HepG2 (cell line): ENCODE measurements around the gene RUVBL2. TPM values are rescaled to one million over a fixed set of nuclear protein-coding genes. Genes with fewer than 3 reads are reported as not detected.

Experiments used
- ATAC-seq: fragments of 200-7000 bp; cut with Tn5 transposase; 3 replicates; pipeline ENCODE4 v1.9.1; 2020; ENCODE audit warnings: mild to moderate bottlenecking, moderate library complexity
- BruUV-seq: library from RNA; stranded (reverse); fragments of 400-500 nt; replicated peaks from 2 replicates; lab custom pipeline; 2021; lab: Mats Ljungman, UMichigan
- CTCF ChIA-PET: fragments of 300-600 bp; formaldehyde crosslinking; extraction: SDS; loops from one replicate; lab custom pipeline; 2021; ENCODE audit warnings: low total read pairs, inconsistent platforms, low intra/inter-chr PET ratio; lab: Yijun Ruan, JAX
- POLR2A ChIA-PET: fragments of 350-600 bp; sonication (Branson Sonifier 250); formaldehyde crosslinking; loops from one replicate; lab custom pipeline; 2020; ENCODE audit warnings: antibody characterized with exemption, inconsistent platforms; lab: Yijun Ruan, JAX
- DNase-seq: peaks from one replicate; pipeline ENCODE4 v3.0.0-alpha.2; 2015; ENCODE audit warnings: low spot score
- FAIRE-seq: peaks from 3 replicates; lab custom pipeline; 2011; peaks lifted over from hg19 to GRCh38; lab: Jason Lieb, UNC
- H2AFZ ChIP-seq: one replicate; pipeline ENCODE4 v1.6.1; 2011; ENCODE audit warnings: low read length, inconsistent platforms
- H3K27ac ChIP-seq: fragments of 300-600 bp; 3 replicates; pipeline ENCODE4 v1.8.0; 2011; ENCODE audit warnings: mixed run types, mild to moderate bottlenecking, mixed read lengths, low read length, inconsistent platforms; ENCODE audit not compliant: insufficient read depth; ENCODE audit errors: extremely low read length
- H3K27me3 ChIP-seq, 2 experiments: fragments of 200-600 bp in 1 of 2; 2 replicates in 1 of 2; 3 replicates in 1 of 2; pipeline versions ENCODE4 v1.6.0 to v1.8.0; 2011; ENCODE audit warnings: low read length in 2 of 2, mild to moderate bottlenecking in 2 of 2, moderate library complexity in 2 of 2, inconsistent platforms in 1 of 2; ENCODE audit not compliant: insufficient read depth in 2 of 2, control insufficient read depth in 1 of 2
- H3K36me3 ChIP-seq, 2 experiments: fragments of 200-600 bp in 1 of 2; replicated peaks in 1 of 2; 2 replicates in 1 of 2; 3 replicates in 1 of 2; pipeline versions ENCODE4 v1.5.1 to v1.8.0; 2011; ENCODE audit warnings: low read length in 2 of 2, inconsistent platforms in 1 of 2; ENCODE audit not compliant: insufficient read depth in 2 of 2, control insufficient read depth in 1 of 2
- H3K4me1 ChIP-seq: 2 replicates; pipeline ENCODE4 v1.5.1; 2012; ENCODE audit warnings: low read length, inconsistent platforms; ENCODE audit not compliant: insufficient read depth
- H3K4me2 ChIP-seq: 2 replicates; pipeline ENCODE4 v1.6.0; 2011; ENCODE audit warnings: low read depth, low read length, inconsistent platforms
- H3K4me3 ChIP-seq, 3 experiments: fragments of 200-600 bp in 1 of 3; sonication (generic), shearing (Covaris generic) in 1 of 3; replicated peaks in 1 of 3; 2 replicates each; pipeline ENCODE4 v1.5.1; 2011 to 2016; ENCODE audit warnings: low read length in 3 of 3, inconsistent platforms in 2 of 3, low read depth in 2 of 3, mild to moderate bottlenecking in 2 of 3, control low read depth in 1 of 3, mixed read lengths in 1 of 3; ENCODE audit not compliant: insufficient read depth in 1 of 3
- H3K79me2 ChIP-seq: one replicate; pipeline ENCODE4 v1.6.1; 2011; ENCODE audit warnings: low read length, inconsistent platforms; ENCODE audit not compliant: insufficient read depth
- H3K9ac ChIP-seq: 2 replicates; pipeline ENCODE4 v1.6.0; 2011; ENCODE audit warnings: mild to moderate bottlenecking, low read depth, low read length, inconsistent platforms; ENCODE audit not compliant: insufficient read depth
- H3K9me3 ChIP-seq: 2 replicates; pipeline ENCODE4 v1.5.1; 2012; ENCODE audit warnings: mild to moderate bottlenecking, low read length
- H4K20me1 ChIP-seq: 2 replicates; pipeline ENCODE4 v1.6.0; 2011; ENCODE audit warnings: inconsistent platforms, mild to moderate bottlenecking, low read length, moderate library complexity; ENCODE audit not compliant: insufficient read depth
- CAMTA2 ChIP-seq: sonication (generic); formaldehyde crosslinking; IDR thresholded peaks from 2 replicates; pipeline ENCODE4 v1.4.0; 2020; ENCODE audit warnings: mild to moderate bottlenecking, missing genetic modification reagents, borderline replicate concordance
- ELF3 ChIP-seq: IDR thresholded peaks from 2 replicates; pipeline ENCODE4 v1.6.1; 2016; ENCODE audit warnings: missing genetic modification reagents, missing compliant biosample characterization
- ERF ChIP-seq: IDR thresholded peaks from 2 replicates; pipeline ENCODE4 v1.6.1; 2018; ENCODE audit warnings: missing biosample characterization, missing genetic modification reagents
- JUND ChIP-seq: sonication (generic); formaldehyde crosslinking; IDR thresholded peaks from 2 replicates; pipeline ENCODE4 v1.8.0; 2022; ENCODE audit warnings: mild to moderate bottlenecking, missing genetic modification reagents
- KMT2B ChIP-seq: IDR thresholded peaks from 2 replicates; pipeline ENCODE4 v1.6.1; 2016; ENCODE audit warnings: missing genetic modification reagents, missing compliant biosample characterization
- MEIS2 ChIP-seq: sonication (generic); formaldehyde crosslinking; IDR thresholded peaks from 2 replicates; pipeline ENCODE4 v1.9.0; 2021; ENCODE audit warnings: mild to moderate bottlenecking, missing genetic modification reagents
- NCOA5 ChIP-seq: sonication (generic); formaldehyde crosslinking; IDR thresholded peaks from 2 replicates; pipeline ENCODE4 v1.4.0; 2020; ENCODE audit warnings: missing genetic modification reagents
- POLR2AphosphoS5 ChIP-seq: IDR thresholded peaks from 2 replicates; pipeline ENCODE4 v1.6.1; 2012; ENCODE audit warnings: low read depth, low read length
- PPARG ChIP-seq: conservative IDR thresholded peaks from 2 replicates; pipeline ENCODE4 v1.6.1; 2016; ENCODE audit warnings: missing biosample characterization, missing genetic modification reagents
- SMAD3 ChIP-seq: sonication (generic); formaldehyde crosslinking; IDR thresholded peaks from 2 replicates; pipeline ENCODE4 v1.4.0; 2020; ENCODE audit warnings: missing genetic modification reagents
- SMYD3 ChIP-seq: sonication (generic); formaldehyde crosslinking; IDR thresholded peaks from 2 replicates; pipeline ENCODE4 v1.8.1; 2023; ENCODE audit warnings: mild to moderate bottlenecking, missing genetic modification reagents
- SPEN ChIP-seq: sonication (generic); formaldehyde crosslinking; IDR thresholded peaks from 2 replicates; pipeline ENCODE4 v1.5.1; 2020; ENCODE audit warnings: low read depth, mild to moderate bottlenecking, missing genetic modification reagents
- TIGD3 ChIP-seq: sonication (generic); formaldehyde crosslinking; IDR thresholded peaks from 2 replicates; pipeline ENCODE4 v1.5.1; 2020; ENCODE audit warnings: mild to moderate bottlenecking, missing genetic modification reagents, borderline replicate concordance
- ZBTB49 ChIP-seq: sonication (generic); formaldehyde crosslinking; IDR thresholded peaks from 2 replicates; pipeline ENCODE4 v1.4.0; 2020; ENCODE audit warnings: missing genetic modification reagents, borderline replicate concordance
- ZFP82 ChIP-seq: sonication (generic); formaldehyde crosslinking; IDR thresholded peaks from 2 replicates; pipeline ENCODE4 v1.5.1; 2020; ENCODE audit warnings: mild to moderate bottlenecking, missing genetic modification reagents, borderline replicate concordance
- ZNF121 ChIP-seq: sonication (generic); formaldehyde crosslinking; IDR thresholded peaks from 2 replicates; pipeline ENCODE4 v1.5.0; 2020; ENCODE audit warnings: mild to moderate bottlenecking, missing genetic modification reagents
- ZNF224 ChIP-seq: sonication (generic); formaldehyde crosslinking; IDR thresholded peaks from 2 replicates; pipeline ENCODE4 v1.5.0; 2020; ENCODE audit warnings: mild to moderate bottlenecking, missing genetic modification reagents
- ZNF816 ChIP-seq: sonication (generic); formaldehyde crosslinking; IDR thresholded peaks from 2 replicates; pipeline ENCODE4 v1.8.0; 2022; ENCODE audit warnings: missing genetic modification reagents, mild to moderate bottlenecking, borderline replicate concordance
- WGBS: methylation state at CpG from one replicate; pipeline ENCODE4 v1.1.6; 2017; ENCODE audit warnings: low lambda C conversion rate; 5-methylcytosine and 5-hydroxymethylcytosine counted together
- in situ Hi-C: cut with HindIII; loops from 2 replicates; pipeline ENCODE4 v1.10.0; 2017; ENCODE audit warnings: low pct_unique_long_range_greater_than_20kb; ENCODE audit not compliant: extremely low pct_ligation_motif_present
- intact Hi-C: fragments of 100-400 bp; cut with micrococcal nuclease; formaldehyde crosslinking; loops from one replicate; pipeline ENCODE4 v1.10.0; 2022; ENCODE audit not compliant: unreplicated experiment
- polyA plus RNA-seq, 8 experiments: library from polyadenylated mRNA; depleted of rRNA in 3 of 8; stranded (reverse) in 7 of 8; unstranded in 1 of 8; fragments of >200 nt; fragmentation: Illumina TruSeq in 4 of 8; extraction: Trizol in 4 of 8; gene quantifications; 2 replicates each; pipeline versions ENCODE4 v1.2.1 to v1.2.3, GENCODE V29; 2011 to 2016; ENCODE audit warnings: low read depth in 4 of 8, missing spikeins in 1 of 8, mixed read lengths in 1 of 8; ENCODE audit not compliant: insufficient read depth in 1 of 8
- total RNA-seq, 5 experiments: library from RNA; depleted of rRNA; stranded (reverse); fragments of >200 nt; fragmentation: Illumina TruSeq; extraction: Trizol; gene quantifications; 2 replicates each; pipeline ENCODE4 v1.2.3, GENCODE V29; 2016; ENCODE audit warnings: low read depth in 1 of 5
- TF ChIP-seq, protein P1 (sequence below): IDR thresholded peaks from 2 replicates; pipeline ENCODE4 v1.6.1; 2016; ENCODE audit warnings: missing compliant biosample characterization, missing genetic modification reagents, borderline replicate concordance

The RUVBL2 gene
- total and polyA plus RNA-seq, 2 of the 13 experiments (the other 11 are each of a cell fraction or from before 2014, with no cell fraction given): 120 to 122 TPM

- peak overlapping the region; percentile 97 for H3K4me2 ChIP-seq
- intact Hi-C loops: loop anchor here (2.0 to 10.0 kb wide), 3 partner anchors 61 to 177 kb away; partner anchors contain the start of genes NUCB1 and PPP1R15A
- H3K9ac ChIP-seq: peak overlapping the region; percentile 98
- peak; percentile 81 for DNase-seq
- peaks cover 67% of the 10 kb centered on the region for H3K4me1 ChIP-seq
- H2AFZ ChIP-seq: no peak overlapping the region
- H3K36me3 ChIP-seq: peaks cover 3 to 13% of the 10 kb centered on the region in 2 experiments
- no TSS peak for BruUV-seq
- FAIRE-seq: peak; percentile 76
- peak overlapping the region; percentile 63 to 80 (median 80) for H3K4me3 ChIP-seq
- H3K9me3 ChIP-seq: no peaks in the 10 kb centered on the region
- in situ Hi-C loops: loop anchor here (5.0 kb wide), 1 partner anchor 90 kb away; the partner anchor contains the start of gene PPP1R15A
- ChIA-PET CTCF (no interaction called here), POLR2A (interaction anchor here (0.6 to 2.8 kb wide), 22 partner anchors 8 to 576 kb away, joined by 3 to 35 read pairs (median 5); partner anchors contain the start of genes BAX, DHDH, GYS1 and NUCB1)
- peaks cover 25% of the 10 kb centered on the region for H3K79me2 ChIP-seq
- no peaks in the 10 kb centered on the region; a peak in 1 of 5 replicates for H3K27me3 ChIP-seq
- 4% methylated on average over 20 of the region's 22 CpGs for WGBS
- peak; percentile 58 for ATAC-seq
- peak overlapping the region; percentile 100 for H3K27ac ChIP-seq
- peaks cover 18% of the 10 kb centered on the region for H4K20me1 ChIP-seq
- TF ChIP-seq ZNF121 (peak; percentile 41; the same call in 1 of the 2 replicates), CAMTA2 (CRISPR knock-in tag) (no peak; the same call in 1 of the 2 replicates), KMT2B (CRISPR knock-in tag) (peak; percentile 59; the same call in 1 of the 2 replicates), ERF (CRISPR knock-in tag) (peak; percentile 79), MEIS2 (CRISPR knock-in tag) (peak; percentile 75; the same call in 1 of the 2 replicates), POLR2AphosphoS5 (peak; percentile 88), PPARG (peak; percentile 85), ZFP82 (CRISPR knock-in tag) (no peak), ELF3 (CRISPR knock-in tag) (peak; percentile 91), ZNF816 (CRISPR knock-in tag) (peak; percentile 69; the same call in 1 of the 2 replicates), ZNF224 (CRISPR knock-in tag) (no peak; the same call in 1 of the 2 replicates), TIGD3 (CRISPR knock-in tag) (no peak; the same call in 1 of the 2 replicates), JUND (CRISPR knock-in tag) (no peak), SPEN (CRISPR knock-in tag) (peak; percentile 59), SMYD3 (CRISPR knock-in tag) (peak; percentile 70; the same call in 1 of the 2 replicates), SMAD3 (CRISPR knock-in tag) (peak; percentile 80; the same call in 1 of the 2 replicates), ZBTB49 (no peak), NCOA5 (CRISPR knock-in tag) (no peak)
- TF ChIP-seq, protein P1, sequence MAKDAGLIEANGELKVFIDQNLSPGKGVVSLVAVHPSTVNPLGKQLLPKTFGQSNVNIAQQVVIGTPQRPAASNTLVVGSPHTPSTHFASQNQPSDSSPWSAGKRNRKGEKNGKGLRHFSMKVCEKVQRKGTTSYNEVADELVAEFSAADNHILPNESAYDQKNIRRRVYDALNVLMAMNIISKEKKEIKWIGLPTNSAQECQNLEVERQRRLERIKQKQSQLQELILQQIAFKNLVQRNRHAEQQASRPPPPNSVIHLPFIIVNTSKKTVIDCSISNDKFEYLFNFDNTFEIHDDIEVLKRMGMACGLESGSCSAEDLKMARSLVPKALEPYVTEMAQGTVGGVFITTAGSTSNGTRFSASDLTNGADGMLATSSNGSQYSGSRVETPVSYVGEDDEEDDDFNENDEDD (CRISPR knock-in tag): no peak
Measured at GRCh38 chr19:48962029-48962848, 31.4 kb upstream of the RUVBL2 start.
